DMS153 treated with DMSO at 0.1 percent for 48 hours (cell line): ENCODE data around the gene NMBR.
A peak's percentile ranks its signal among the peaks of the same experiment; 100 is the strongest.
"Not testable (repeated sequence)": the region's sequence is repeated elsewhere in the genome, so short reads cannot be mapped to it uniquely, and the experiment has no call there.

Experiments used
- DNase-seq: peaks from one replicate; lab custom pipeline; 2025; ENCODE audit not compliant: unreplicated experiment; lab: John Stamatoyannopoulos, UW

The NMBR gene

GRCh38 chr6:142146828-142147662 is at the start of gene NMBR, which contains the start of gene VTA1:
NMBR (minus strand) TSS chr6:142147122; CDS start chr6:142088658, 58,464 bp downstream.
VTA1 (plus strand) TSS chr6:142147263; CDS start chr6:142147288, 25 bp downstream.
- DNase-seq = peak; percentile 96

- no peak for DNase-seq
These were observed 49.1 kb upstream of the NMBR start for GRCh38 chr6:142195862-142196541.

GRCh38 chr6:142193621-142194020 is 46.7 kb upstream of the NMBR start:
- no peak for DNase-seq

- no peak for DNase-seq
These were observed 45.4 kb upstream of the NMBR start for GRCh38 chr6:142192343-142192742.

GRCh38 chr6:142189057-142189456 is 42.1 kb upstream of the NMBR start:
- no peak for DNase-seq

- not testable (repeated sequence) for DNase-seq
These were observed 41.4 kb upstream of the NMBR start for GRCh38 chr6:142188341-142188740.

GRCh38 chr6:142187209-142187608 is 40.3 kb upstream of the NMBR start:
- peak; percentile 8 for DNase-seq

GRCh38 chr6:142185641-142186040 is 38.7 kb upstream of the NMBR start:
- DNase-seq = no peak

- DNase-seq = no peak
These were observed 37.4 kb upstream of the NMBR start for GRCh38 chr6:142184307-142184706.

GRCh38 chr6:142183351-142183750 is 36.4 kb upstream of the NMBR start:
- DNase-seq = no peak

GRCh38 chr6:142182004-142182403 is 35.1 kb upstream of the NMBR start:
- no peak for DNase-seq

- no peak for DNase-seq
These were observed 31.2 kb upstream of the NMBR start for GRCh38 chr6:142178129-142178528.

- DNase-seq = no peak
These were observed 27.8 kb upstream of the NMBR start for GRCh38 chr6:142174703-142175102.

GRCh38 chr6:142173980-142174379 is 27.1 kb upstream of the NMBR start:
- no peak for DNase-seq

GRCh38 chr6:142172758-142173157 is 25.8 kb upstream of the NMBR start:
- DNase-seq = no peak

GRCh38 chr6:142171351-142171750 is 24.4 kb upstream of the NMBR start:
- no peak for DNase-seq

GRCh38 chr6:142167486-142167885 is 20.6 kb upstream of the NMBR start:
- DNase-seq = no peak

- no peak for DNase-seq
These were observed 20.1 kb upstream of the NMBR start for GRCh38 chr6:142167071-142167470.

- DNase-seq = no peak
These were observed 18.3 kb upstream of the NMBR start for GRCh38 chr6:142165227-142165626.

- DNase-seq = no peak
These were observed 15.9 kb upstream of the NMBR start for GRCh38 chr6:142162780-142163179.

- not testable (repeated sequence) for DNase-seq
These were observed 9.8 kb upstream of the NMBR start for GRCh38 chr6:142156758-142157068.
